ENCODE measurements around the gene HSPB2.

HSPB2 gene

GRCh38 chr11:111939836-111940604, 27.5 kb downstream of the HSPB2 start:
- DNase-seq, result no peak

GRCh38 chr11:111941963-111942362, 29.4 kb downstream of the HSPB2 start:
- DNase-seq, result no peak

- DNase-seq, result no peak
Observed at GRCh38 chr11:111942829-111943228, 30.3 kb downstream of the HSPB2 start.

GRCh38 chr11:111944139-111944538, 31.6 kb downstream of the HSPB2 start:
- peak in 1 of 2 donors; percentile 26 for DNase-seq

- DNase-seq, result no peak
Observed at GRCh38 chr11:111944651-111945051, 32.1 kb downstream of the HSPB2 start.

- DNase-seq, result no peak
Observed at GRCh38 chr11:111945198-111945597, 32.7 kb downstream of the HSPB2 start.

GRCh38 chr11:111946499-111946898, 34.0 kb downstream of the HSPB2 start:
- DNase-seq, result no peak

- DNase-seq, result no peak
Observed at GRCh38 chr11:111947143-111947542, 34.6 kb downstream of the HSPB2 start.

GRCh38 chr11:111949519-111950426, 37.2 kb downstream of the HSPB2 start:
- DNase-seq, result no peak

GRCh38 chr11:111951565-111951964, 39.0 kb downstream of the HSPB2 start:
- DNase-seq, result no peak

- no peak for DNase-seq
Observed at GRCh38 chr11:111954154-111954553, 41.6 kb downstream of the HSPB2 start.

- DNase-seq, result no peak
Observed at GRCh38 chr11:111957663-111958444, 45.3 kb downstream of the HSPB2 start.

- DNase-seq, result no peak
Observed at GRCh38 chr11:111960916-111961315, 48.4 kb downstream of the HSPB2 start.

GRCh38 chr11:111961389-111962300, 49.1 kb downstream of the HSPB2 start:
- no peak for DNase-seq
